ENCODE data around the gene KRT33A.

DNA sequence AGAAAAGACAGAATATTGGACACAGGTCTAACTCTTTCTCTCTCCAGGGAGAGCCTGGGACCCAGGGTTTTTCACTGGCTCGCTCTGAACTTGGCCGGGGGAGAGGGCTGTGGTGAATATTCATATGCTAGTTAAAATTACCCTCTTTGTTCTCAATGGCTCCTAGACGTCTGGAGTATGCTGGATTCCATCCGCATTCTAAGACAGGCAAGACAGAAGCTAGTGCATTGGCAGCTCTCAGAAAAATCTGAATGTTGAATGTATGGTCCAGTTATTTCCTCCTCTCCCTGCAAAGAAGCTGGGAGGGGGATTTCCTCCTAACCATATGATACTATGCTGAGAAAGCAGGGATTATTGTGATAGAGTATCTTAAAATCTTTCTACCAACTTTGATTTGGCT lies 37.0 kb upstream of the KRT33A start:
- TF ChIP-seq POLR2AphosphoS5 (IDR thresholded peaks at IDR 0.05): no peak
- TF ChIP-seq, protein P1, sequence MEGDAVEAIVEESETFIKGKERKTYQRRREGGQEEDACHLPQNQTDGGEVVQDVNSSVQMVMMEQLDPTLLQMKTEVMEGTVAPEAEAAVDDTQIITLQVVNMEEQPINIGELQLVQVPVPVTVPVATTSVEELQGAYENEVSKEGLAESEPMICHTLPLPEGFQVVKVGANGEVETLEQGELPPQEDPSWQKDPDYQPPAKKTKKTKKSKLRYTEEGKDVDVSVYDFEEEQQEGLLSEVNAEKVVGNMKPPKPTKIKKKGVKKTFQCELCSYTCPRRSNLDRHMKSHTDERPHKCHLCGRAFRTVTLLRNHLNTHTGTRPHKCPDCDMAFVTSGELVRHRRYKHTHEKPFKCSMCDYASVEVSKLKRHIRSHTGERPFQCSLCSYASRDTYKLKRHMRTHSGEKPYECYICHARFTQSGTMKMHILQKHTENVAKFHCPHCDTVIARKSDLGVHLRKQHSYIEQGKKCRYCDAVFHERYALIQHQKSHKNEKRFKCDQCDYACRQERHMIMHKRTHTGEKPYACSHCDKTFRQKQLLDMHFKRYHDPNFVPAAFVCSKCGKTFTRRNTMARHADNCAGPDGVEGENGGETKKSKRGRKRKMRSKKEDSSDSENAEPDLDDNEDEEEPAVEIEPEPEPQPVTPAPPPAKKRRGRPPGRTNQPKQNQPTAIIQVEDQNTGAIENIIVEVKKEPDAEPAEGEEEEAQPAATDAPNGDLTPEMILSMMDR (IDR thresholded peaks at IDR 0.05 in 8 of 11, conservative IDR thresholded peaks at IDR 0.05 in 3 of 11): no peak
